Kidney epithelial cell (primary cell): Measurements from ENCODE around the gene ZNF141. TPM values are rescaled to one million over a fixed set of nuclear protein-coding genes. Genes with fewer than 3 reads are reported as not detected.

ENCODE experiments used
- DNase-seq: peaks from one replicate; pipeline ENCODE4 v3.0.0-alpha.2; 2010; ENCODE audit warnings: low read depth
- H3K27me3 ChIP-seq: 2 replicates; pipeline ENCODE4 v1.6.0; 2011; ENCODE audit warnings: low read length; ENCODE audit not compliant: control insufficient read depth, insufficient read depth
- H3K36me3 ChIP-seq: 2 replicates; pipeline ENCODE4 v1.5.1; 2011; ENCODE audit warnings: low read length; ENCODE audit not compliant: control insufficient read depth, insufficient read depth
- H3K4me3 ChIP-seq: 2 replicates; pipeline ENCODE4 v1.5.1; 2011; ENCODE audit warnings: low read depth, mild to moderate bottlenecking, control low read depth, low read length
- CTCF ChIP-seq: IDR thresholded peaks from 2 replicates; pipeline ENCODE4 v1.5.1; 2011; ENCODE audit warnings: mild to moderate bottlenecking, moderate library complexity, low read length, control low read depth, inconsistent platforms; ENCODE audit not compliant: insufficient read depth, poor library complexity, severe bottlenecking
- total RNA-seq: library from RNA; depleted of rRNA; stranded (reverse); fragments of >200 nt; gene quantifications from 2 replicates; pipeline ENCODE4 v1.2.3, GENCODE V29; 2015

The ZNF141 gene
- total RNA-seq, 1 donor from 2014 or later: 8.4 TPM

GRCh38 chr4:336099-336892, 1.3 kb upstream of the ZNF141 start:
- Histone ChIP-seq H3K36me3 (no peaks in the 10 kb centered on the region), H3K27me3 (no peaks in the 10 kb centered on the region), H3K4me3 (peak overlapping the region; percentile 70)
- no peak for TF ChIP-seq CTCF
- no peak for DNase-seq

- no peak for DNase-seq
- H3K27me3 ChIP-seq: no peaks in the 10 kb centered on the region
Measured at GRCh38 chr4:336893-337142, 796 bp upstream of the ZNF141 start.

GRCh38 chr4:337932-338758, 531 bp downstream of the ZNF141 start:
- no peaks in the 10 kb centered on the region for H3K36me3 ChIP-seq
- peak overlapping the region; percentile 70 for H3K4me3 ChIP-seq
- no peak for TF ChIP-seq CTCF
- DNase-seq: no peak
- no peaks in the 10 kb centered on the region for H3K27me3 ChIP-seq

More at GRCh38 chr4:336893-337142, 796 bp upstream of the ZNF141 start:
- TF ChIP-seq CTCF: no peak
- no peaks in the 10 kb centered on the region for H3K36me3 ChIP-seq
- H3K4me3 ChIP-seq: peak overlapping the region; percentile 70

GRCh38 chr4:338759-339097, 1.1 kb downstream of the ZNF141 start:
- no peak for DNase-seq
- no peak for TF ChIP-seq CTCF

DNA sequence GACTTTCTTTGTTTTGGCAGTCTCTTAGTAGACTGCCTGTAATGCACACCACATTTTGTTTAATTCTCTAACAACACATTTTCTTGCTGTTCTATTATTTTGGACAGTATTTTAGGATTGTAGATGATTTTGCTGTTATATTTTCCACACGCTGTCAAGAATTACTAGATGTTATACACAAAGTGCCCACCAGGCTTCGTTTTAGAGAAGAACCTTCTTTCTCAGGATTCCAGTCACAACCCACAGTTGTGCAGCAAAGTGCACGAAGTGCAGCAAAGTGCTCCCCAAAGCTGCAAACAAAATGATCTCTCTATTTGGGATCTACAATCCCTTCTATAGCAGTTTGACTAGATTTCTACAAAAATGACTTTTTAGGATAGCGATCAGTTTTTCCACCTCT, 2.4 kb downstream of the ZNF141 start:
- Histone ChIP-seq H3K27me3 (no peaks in the 10 kb centered on the region), H3K4me3 (no peak overlapping the region), H3K36me3 (no peaks in the 10 kb centered on the region)
- no peak for DNase-seq
- no peak for TF ChIP-seq CTCF

More at GRCh38 chr4:338759-339097, 1.1 kb downstream of the ZNF141 start:
- Histone ChIP-seq H3K36me3 (no peaks in the 10 kb centered on the region), H3K4me3 (peak overlapping the region; percentile 70), H3K27me3 (no peaks in the 10 kb centered on the region)
